Right lobe of liver (tissue), 6 donors: ENCODE data around the gene GLUD1. TPM values are rescaled to one million over a fixed set of nuclear protein-coding genes. Genes with fewer than 3 reads are reported as not detected.
"Not testable (repeated sequence)": the region's sequence is repeated elsewhere in the genome, so short reads cannot be mapped to it uniquely, and the experiment has no call there.

ENCODE experiments used
- ATAC-seq, 4 donors: fragments of 200-7000 bp; cut with Tn5 transposase; one replicate each; pipeline ENCODE4 v1.9.1; 2020; ENCODE audit warnings: mild to moderate bottlenecking in 4 of 4, moderate library complexity in 4 of 4
- DNase-seq, 3 donors: peaks; one replicate each; pipeline ENCODE4 v3.0.0-alpha.2; 2020
- H3K27ac ChIP-seq, 3 donors: fragments of 200-600 bp; one replicate each; pipeline ENCODE4 v1.8.0; 2022
- H3K27me3 ChIP-seq, 2 donors: fragments of 200-600 bp; one replicate each; pipeline ENCODE4 v1.8.0; 2022
- H3K36me3 ChIP-seq, 4 donors: fragments of 200-600 bp; sonication (generic) in 1 of 4; one replicate each; pipeline versions ENCODE4 v1.5.1 to v1.8.0; 2017 to 2022; ENCODE audit warnings: control low read depth in 1 of 4
- H3K4me1 ChIP-seq, 4 donors: fragments of 200-600 bp; sonication (generic) in 1 of 4; one replicate each; pipeline versions ENCODE4 v1.5.1 to v1.8.0; 2017 to 2022; ENCODE audit warnings: control low read depth in 1 of 4
- H3K4me3 ChIP-seq, 3 donors: fragments of 200-600 bp; one replicate each; pipeline ENCODE4 v1.8.0; 2022
- H3K9me3 ChIP-seq, 4 donors: fragments of 200-600 bp; sonication (generic) in 1 of 4; one replicate each; pipeline versions ENCODE4 v1.5.1 to v1.8.0; 2017 to 2022; ENCODE audit warnings: control low read depth in 1 of 4
- POLR2A ChIP-seq: fragments of 450-650 bp; IDR thresholded peaks from one replicate; pipeline ENCODE4 v1.6.1; 2017; ENCODE audit warnings: antibody characterized with exemption, mild to moderate bottlenecking
- WGBS: methylation state at CpG from one replicate; pipeline ENCODE4 v1.1.6; 2018; ENCODE audit warnings: low coverage, low lambda C conversion rate; ENCODE audit not compliant: insufficient coverage; ENCODE audit errors: missing lambda C conversion rate; 5-methylcytosine and 5-hydroxymethylcytosine counted together
- intact Hi-C, 2 donors: fragments of 100-400 bp; cut with DNase I; formaldehyde crosslinking; loops; one replicate each; pipeline versions ENCODE4 v1.11.2 to v1.14.1; 2022
- small RNA-seq, 2 experiments: library from RNA; depleted of rRNA; stranded (forward); fragments of <200 nt; gene quantifications; one replicate each; pipeline ENCODE3, GENCODE V24; 2016
- total RNA-seq, 6 experiments: library from RNA; depleted of rRNA in 2 of 6; stranded (reverse); fragments of >200 nt in 2 of 6; fragmentation: NEBNext Ultra II Directional in 3 of 6; extraction: Animal tissue kit (Norgen Biotek cat#: 25700) in 3 of 6; gene quantifications; one replicate each; pipeline versions ENCODE4 v1.1.0 to v1.2.4, GENCODE V29; 2016 to 2023
- donor health status: DM: no; HTN: yes; CAD: no.
- donor health status: DM: no; HTN: no; CAD: no.
- donor health status: DM: no; HTN: no; CAD: no.
- donor health status: DM: no; HTN: yes; CAD: no.
- donor health status: DM: no; HTN: yes; CAD: no.

Gene GLUD1
- total RNA-seq, 6 experiments from 2014 or later = 272 to 652 (median 433) TPM

GRCh38 chr10:87013528-87013927, 81.1 kb downstream of the GLUD1 start:
- 14% methylated on average over 3 of the region's 3 CpGs for WGBS
- DNase-seq, H3K27me3 ChIP-seq, ATAC-seq, H3K9me3 ChIP-seq, H3K27ac ChIP-seq, H3K36me3 ChIP-seq, H3K4me1 ChIP-seq, H3K4me3 ChIP-seq, intact Hi-C loops: not testable (repeated sequence)

GRCh38 chr10:87009134-87009696, 85.4 kb downstream of the GLUD1 start:
- intact Hi-C loops, H3K4me1 ChIP-seq, H3K9me3 ChIP-seq, H3K36me3 ChIP-seq, H3K27me3 ChIP-seq, DNase-seq, H3K27ac ChIP-seq, H3K4me3 ChIP-seq, ATAC-seq: not testable (repeated sequence)
- WGBS = 73% methylated on average over 2 of the region's 18 CpGs

GRCh38 chr10:87008303-87008702, 86.3 kb downstream of the GLUD1 start:
- DNase-seq, H3K4me1 ChIP-seq, H3K36me3 ChIP-seq, H3K27me3 ChIP-seq, H3K27ac ChIP-seq, H3K9me3 ChIP-seq, intact Hi-C loops, H3K4me3 ChIP-seq, ATAC-seq: not testable (repeated sequence)
- WGBS = 92% methylated on average over 7 of the region's 7 CpGs

- WGBS = 80% methylated on average over 6 of the region's 6 CpGs
- H3K9me3 ChIP-seq, intact Hi-C loops, H3K36me3 ChIP-seq, ATAC-seq, DNase-seq, H3K27me3 ChIP-seq, H3K4me1 ChIP-seq, H3K4me3 ChIP-seq, H3K27ac ChIP-seq: not testable (repeated sequence)
Measured at GRCh38 chr10:87007674-87008073, 87.0 kb downstream of the GLUD1 start.

- H3K27ac ChIP-seq, intact Hi-C loops, H3K36me3 ChIP-seq, H3K4me1 ChIP-seq, ATAC-seq, H3K27me3 ChIP-seq, H3K9me3 ChIP-seq, DNase-seq, H3K4me3 ChIP-seq: not testable (repeated sequence)
- 20% methylated on average over 1 of the region's 1 CpG for WGBS
Measured at GRCh38 chr10:87007124-87007523, 87.5 kb downstream of the GLUD1 start.

- intact Hi-C loops = no loop called here
- ATAC-seq (no peak), DNase-seq (no peak)
- no peaks in the 10 kb centered on the region for H3K36me3 ChIP-seq
- no peak for TF ChIP-seq POLR2A
- H3K27me3 ChIP-seq = no peaks in the 10 kb centered on the region
- 64% methylated on average over 3 of the region's 3 CpGs for WGBS
- H3K4me3 ChIP-seq = no peak overlapping the region
- no peaks in the 10 kb centered on the region for H3K9me3 ChIP-seq
- H3K4me1 ChIP-seq = no peaks in the 10 kb centered on the region
- no peak overlapping the region for H3K27ac ChIP-seq
Measured at GRCh38 chr10:87000491-87000890, 94.2 kb downstream of the GLUD1 start.

Small RNAs within 50 kb of the gene (small RNA-seq; reads per million reads assigned to genes)
- gene AL136982.5 (0 reads per million in 2 experiments), gene FAM25A (0 reads per million in 2 experiments), gene RNU6-529P (0 reads per million in 2 experiments)

Other genes starting within 250 kb of the GLUD1 start
- gene MMRN2, start 137.2 kb downstream of the GLUD1 start, total RNA-seq = 10 to 100 TPM in 3 of 6 experiments, 1 to 10 TPM in 3; 6.2 to 11.8 (median 9.1) TPM
- gene SNCG, start 136.2 kb downstream of the GLUD1 start, total RNA-seq = 10 to 100 TPM in 2 of 6 experiments, 1 to 10 TPM in 4; 1.1 to 21.2 (median 2.2) TPM
- gene ADIRF, start 126.4 kb downstream of the GLUD1 start, total RNA-seq = 10 to 100 TPM; 11.1 to 77.6 (median 28.6) TPM
- not detected for gene FAM25A, start 74.5 kb downstream of the GLUD1 start, total RNA-seq
- gene SHLD2, start 363 bp upstream of the GLUD1 start, total RNA-seq = 10 to 100 TPM; 22.5 to 33.2 (median 27.2) TPM
- 1 to 10 TPM in 2 of 6 experiments, under 1 TPM in 3, not detected in 1; 0.21 to 1.5 (median 0.56) TPM for gene NUTM2A, start 130.6 kb upstream of the GLUD1 start, total RNA-seq